ENCODE measurements around the gene TNFRSF9.
"Not testable (repeated sequence)": the region's sequence is repeated elsewhere in the genome, so short reads cannot be mapped to it uniquely, and the experiment has no call there.

Gene TNFRSF9

GRCh38 chr1:7960867-7961215, 20.2 kb upstream of the TNFRSF9 start:
- DNase-seq: no peak

- DNase-seq: no peak
Measured at GRCh38 chr1:7960165-7960564, 19.5 kb upstream of the TNFRSF9 start.

- no peak for DNase-seq
Measured at GRCh38 chr1:7956218-7957032, 15.8 kb upstream of the TNFRSF9 start.

- no peak for DNase-seq
Measured at GRCh38 chr1:7954683-7955082, 14.0 kb upstream of the TNFRSF9 start.

GRCh38 chr1:7953850-7954609, 13.4 kb upstream of the TNFRSF9 start:
- DNase-seq: peak; percentile 87

- DNase-seq: not testable (repeated sequence)
Measured at GRCh38 chr1:7952791-7953190, 12.2 kb upstream of the TNFRSF9 start.

- peak; percentile 25 for DNase-seq
Measured at GRCh38 chr1:7948960-7949359, 8.3 kb upstream of the TNFRSF9 start.

GRCh38 chr1:7943251-7943650, 2.6 kb upstream of the TNFRSF9 start:
- DNase-seq: no peak

- peak; percentile 62 for DNase-seq
Measured at GRCh38 chr1:7942214-7942921, 1.7 kb upstream of the TNFRSF9 start.

GRCh38 chr1:7941437-7941793, 776 bp upstream of the TNFRSF9 start:
- no peak for DNase-seq

GRCh38 chr1:7940034-7940433, 605 bp downstream of the TNFRSF9 start:
- DNase-seq: no peak

- no peak for DNase-seq
Measured at GRCh38 chr1:7938070-7938469, 2.6 kb downstream of the TNFRSF9 start.

- no peak for DNase-seq
Measured at GRCh38 chr1:7932524-7933138, 8.0 kb downstream of the TNFRSF9 start.

- DNase-seq: no peak
Measured at GRCh38 chr1:7931446-7931812, 9.2 kb downstream of the TNFRSF9 start.

- no peak for DNase-seq
Measured at GRCh38 chr1:7930645-7931445, 9.8 kb downstream of the TNFRSF9 start.

- DNase-seq: no peak
Measured at GRCh38 chr1:7929637-7930036, 11.0 kb downstream of the TNFRSF9 start.

- no peak for DNase-seq
Measured at GRCh38 chr1:7928247-7928646, 12.4 kb downstream of the TNFRSF9 start.

GRCh38 chr1:7927061-7927460, 13.6 kb downstream of the TNFRSF9 start:
- DNase-seq: not testable (repeated sequence)

GRCh38 chr1:7922301-7922700, 18.3 kb downstream of the TNFRSF9 start:
- no peak for DNase-seq

GRCh38 chr1:7921796-7922195, 18.8 kb downstream of the TNFRSF9 start:
- DNase-seq: no peak

- DNase-seq: no peak
Measured at GRCh38 chr1:7919880-7920279, 20.8 kb downstream of the TNFRSF9 start.

- DNase-seq: not testable (repeated sequence)
Measured at GRCh38 chr1:7917971-7918370, 22.7 kb downstream of the TNFRSF9 start.

GRCh38 chr1:7916501-7916830, 24.2 kb downstream of the TNFRSF9 start:
- no peak for DNase-seq

Measured in CD4-positive, alpha-beta T cell treated with Interleukin-17A for 4 hours (primary cell).